Stimulated activated CD4-positive, alpha-beta T cell treated with anti-CD3 and anti-CD28 coated beads, TNF-alpha, amount 100 ng/mL, for 48 hours (primary cell): ENCODE measurements around the gene GSTA3.
"Not testable (repeated sequence)": the region's sequence is repeated elsewhere in the genome, so short reads cannot be mapped to it uniquely, and the experiment has no call there.

ENCODE experiments used
- DNase-seq, 3 donors: peaks; one replicate each; pipeline ENCODE4 v3.0.0-alpha.2; 2020; ENCODE audit warnings: low read depth in 3 of 3

Gene GSTA3

GRCh38 chr6:52909531-52909930, at the start of gene GSTA3:
TSS of gene GSTA3 (minus strand) at chr6:52909698. CDS start at chr6:52905834, 3,864 bp downstream.
- no peak for DNase-seq

GRCh38 chr6:52958546-52959255, 49.2 kb upstream of the GSTA3 start:
- no peak for DNase-seq

GRCh38 chr6:52955871-52956270, 46.4 kb upstream of the GSTA3 start:
- DNase-seq, result no peak

- DNase-seq, result no peak
Measured at GRCh38 chr6:52953911-52954839, 44.7 kb upstream of the GSTA3 start.

- DNase-seq, result no peak
Measured at GRCh38 chr6:52946306-52946705, 36.8 kb upstream of the GSTA3 start.

- DNase-seq, result not testable (repeated sequence)
Measured at GRCh38 chr6:52942821-52943220, 33.3 kb upstream of the GSTA3 start.

GRCh38 chr6:52942221-52942620, 32.7 kb upstream of the GSTA3 start:
- DNase-seq, result no peak

DNA sequence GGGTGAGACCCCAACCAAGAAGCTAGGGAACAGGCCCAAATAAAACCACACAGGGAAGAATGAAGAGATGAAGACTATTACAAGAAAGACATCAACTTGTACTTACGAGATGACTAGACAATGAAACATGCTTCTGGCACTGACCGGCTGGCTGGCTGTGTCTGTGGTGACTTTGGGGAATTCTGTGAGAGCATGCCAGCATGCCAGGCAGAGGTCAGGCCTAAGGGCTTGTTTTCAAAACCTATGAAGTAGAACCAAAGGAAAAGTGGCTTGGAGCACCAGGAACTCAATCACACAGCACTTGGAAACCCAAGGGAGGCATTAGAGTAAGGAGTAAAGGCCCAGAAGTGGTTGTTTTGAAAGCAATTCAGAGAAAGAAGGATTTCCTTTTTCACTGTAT, 28.4 kb upstream of the GSTA3 start:
- DNase-seq, result no peak

- DNase-seq, result no peak
Measured at GRCh38 chr6:52933778-52934177, 24.3 kb upstream of the GSTA3 start.

GRCh38 chr6:52931351-52931750, 21.9 kb upstream of the GSTA3 start:
- DNase-seq, result no peak

GRCh38 chr6:52929321-52930164, 20.0 kb upstream of the GSTA3 start:
- DNase-seq, result no peak

DNA sequence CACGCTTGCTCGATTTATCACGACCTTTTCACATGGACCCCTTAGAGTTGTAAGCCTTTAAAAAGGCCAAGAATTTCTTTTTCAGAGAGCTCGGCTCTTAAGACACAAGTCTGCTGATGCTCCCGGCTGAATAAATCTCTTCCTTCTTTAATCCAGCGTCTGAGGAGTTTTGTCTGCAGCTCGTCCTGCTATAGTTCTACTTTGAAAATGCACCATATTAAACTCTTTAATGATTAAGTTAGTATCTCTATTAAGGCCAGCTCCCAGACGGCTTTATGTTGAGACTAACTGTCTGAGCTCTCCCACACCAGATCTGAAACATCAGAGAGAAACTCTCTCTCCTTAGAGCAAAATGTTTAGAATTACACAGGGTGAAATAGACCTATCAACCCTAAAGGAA, 18.0 kb upstream of the GSTA3 start:
- no peak for DNase-seq

GRCh38 chr6:52925919-52926792, 16.7 kb upstream of the GSTA3 start:
- no peak for DNase-seq

DNA sequence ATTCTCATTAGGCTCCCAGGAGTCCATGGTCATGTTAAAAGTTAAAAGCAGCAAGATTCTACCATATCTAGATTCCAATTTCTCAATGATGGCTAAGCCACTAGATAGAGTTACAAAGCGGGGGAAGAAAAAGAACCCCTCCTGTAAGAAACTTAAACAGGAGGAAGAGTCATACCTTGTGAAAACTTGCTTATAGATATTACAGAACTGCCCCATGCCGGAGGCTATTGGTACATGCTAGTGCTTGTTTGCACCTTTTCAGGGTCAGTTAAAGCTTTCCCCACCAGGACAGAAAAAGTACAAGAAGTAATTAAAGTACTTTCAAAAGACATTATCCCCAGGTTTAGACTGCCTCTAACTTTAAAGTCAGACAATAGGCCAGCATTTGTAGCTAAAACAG, 15.5 kb upstream of the GSTA3 start:
- DNase-seq, result no peak

DNA sequence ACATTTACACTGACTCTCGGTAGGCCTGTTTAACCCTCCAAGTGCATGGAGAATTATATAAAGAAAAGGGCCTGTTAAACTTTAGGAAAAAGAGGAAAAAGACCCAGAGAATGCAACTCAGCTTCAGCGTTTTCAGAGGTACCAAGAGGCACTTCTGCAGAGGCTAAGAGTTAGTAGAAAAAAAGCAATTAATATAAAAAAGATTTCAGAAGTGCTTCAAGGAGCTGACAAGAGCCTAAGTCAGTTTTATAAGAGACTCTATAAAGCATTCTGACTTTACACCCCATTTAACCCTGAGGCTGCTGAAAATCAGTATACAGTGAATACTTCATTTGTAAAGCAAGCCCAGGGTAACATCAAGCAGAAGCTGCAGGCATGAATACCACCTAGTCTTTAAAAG, 14.2 kb upstream of the GSTA3 start:
- DNase-seq, result not testable (repeated sequence)

DNA sequence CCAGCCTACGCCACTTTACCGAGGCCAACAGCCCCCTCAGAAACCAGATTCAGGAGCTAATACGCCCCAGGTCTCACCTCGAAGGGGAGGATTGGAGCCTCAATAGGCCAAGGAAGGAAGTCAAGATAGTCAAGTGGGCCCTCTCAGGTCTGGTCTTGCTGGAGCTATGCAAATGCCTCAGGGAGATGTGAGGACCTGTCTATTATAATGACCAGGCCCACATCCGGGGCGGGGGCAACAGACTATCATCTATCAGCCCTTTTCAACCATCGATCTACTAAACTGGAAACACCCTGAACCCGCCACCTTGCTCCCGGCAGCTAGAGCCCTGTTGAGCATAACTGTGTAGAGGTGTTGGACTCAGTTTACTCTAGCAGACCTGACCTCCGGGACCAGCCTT, 12.7 kb upstream of the GSTA3 start:
- no peak for DNase-seq

GRCh38 chr6:52921743-52922142, 12.2 kb upstream of the GSTA3 start:
- no peak for DNase-seq

GRCh38 chr6:52919511-52919910, 10.0 kb upstream of the GSTA3 start:
- not testable (repeated sequence) for DNase-seq

- DNase-seq, result not testable (repeated sequence)
Measured at GRCh38 chr6:52918771-52919170, 9.3 kb upstream of the GSTA3 start.

DNA sequence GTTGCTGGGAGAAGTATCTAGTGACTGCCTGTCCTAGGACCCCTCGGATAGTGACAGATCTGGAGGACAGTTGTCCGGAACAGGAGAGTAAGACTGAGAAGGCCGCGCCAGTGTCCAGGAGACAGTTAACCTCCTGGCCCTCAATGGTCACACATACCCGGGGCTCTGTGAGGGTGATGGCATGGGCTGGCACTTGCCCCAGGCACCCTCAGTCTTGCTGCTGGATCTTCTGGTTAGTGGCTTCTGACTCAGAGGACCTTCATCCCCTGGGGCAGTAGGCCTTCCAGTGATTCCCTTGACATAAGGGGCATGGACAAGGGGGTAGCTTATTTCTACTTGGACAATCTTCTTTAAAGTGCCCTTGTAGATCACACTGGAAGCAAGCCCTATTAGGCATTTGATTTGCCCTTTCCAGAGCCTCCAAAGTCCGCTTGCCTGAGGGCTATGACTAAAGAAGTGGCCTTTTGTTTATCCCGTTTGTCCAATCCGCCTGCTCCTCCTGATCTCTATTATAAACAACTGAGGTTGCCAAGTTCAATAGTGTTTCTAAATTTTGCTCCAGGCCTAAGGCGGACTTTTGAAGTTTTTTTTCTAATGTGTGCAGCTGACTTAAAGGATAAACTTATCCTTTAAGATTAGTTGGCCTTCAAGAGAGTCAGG, 8.7 kb upstream of the GSTA3 start:
- DNase-seq, result not testable (repeated sequence)
